Stimulated activated CD4-positive, alpha-beta T cell treated with anti-CD3 and anti-CD28 coated beads, Interleukin-1b, Interleukin-23, amount 100 ng/mL, for 4 hours (primary cell): ENCODE measurements around the gene CENPP.
"Not testable (repeated sequence)": the region's sequence is repeated elsewhere in the genome, so short reads cannot be mapped to it uniquely, and the experiment has no call there.

Source experiments
- DNase-seq, 2 donors: peaks; one replicate each; pipeline ENCODE4 v3.0.0-alpha.2; 2020; ENCODE audit warnings: low read depth in 2 of 2

Gene CENPP

DNA sequence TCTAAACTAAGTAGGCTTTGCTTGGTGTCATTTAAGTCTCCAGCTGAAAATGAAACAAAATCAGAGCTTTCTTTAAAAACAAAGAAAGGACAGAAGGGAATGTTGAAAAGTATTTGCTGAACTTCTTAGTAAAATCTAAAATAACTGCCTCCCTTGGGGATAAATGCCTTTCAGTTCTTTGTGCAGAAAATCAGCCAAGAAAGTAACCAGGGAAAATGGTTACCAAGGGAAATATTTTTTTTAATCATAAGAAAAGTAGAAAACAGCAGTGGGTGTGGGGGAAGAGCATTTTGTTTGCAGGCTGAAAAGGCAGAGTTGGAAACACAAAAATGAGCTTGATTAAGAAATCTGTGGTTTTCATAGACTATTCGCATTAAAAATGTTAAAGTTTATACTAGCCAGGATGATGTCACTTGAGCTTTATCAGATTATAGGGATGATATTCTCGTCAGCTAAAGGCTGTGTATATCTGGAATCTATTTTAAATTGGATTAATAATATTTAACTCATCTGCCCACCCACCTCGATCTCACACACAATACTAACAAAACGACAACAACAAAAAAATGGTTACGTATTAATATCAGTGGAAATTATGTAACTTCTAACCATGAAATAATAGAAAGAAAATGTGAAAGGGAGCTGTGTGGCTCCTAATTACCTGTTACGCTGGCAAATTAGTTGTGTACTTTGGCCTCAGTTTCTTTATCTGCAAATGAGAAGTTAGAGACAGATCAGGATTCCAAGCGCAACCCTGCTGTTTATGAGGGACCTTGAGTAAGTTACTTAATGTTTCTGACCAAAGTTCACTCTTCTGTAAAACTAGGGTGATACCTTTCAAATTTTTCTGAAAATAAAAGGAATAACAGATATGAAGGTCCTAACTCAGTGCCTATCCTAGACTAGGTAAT, 210.4 kb downstream of the CENPP start, which contains the start of gene ECM2:
ECM2 (minus strand) TSS at position 51 of the 911 bp plus-strand sequence. CDS start 13,124 bp downstream, outside the sequence.
- DNase-seq, result no peak

- no peak for DNase-seq
Measured at GRCh38 chr9:92538541-92538940, 212.8 kb downstream of the CENPP start.

DNA sequence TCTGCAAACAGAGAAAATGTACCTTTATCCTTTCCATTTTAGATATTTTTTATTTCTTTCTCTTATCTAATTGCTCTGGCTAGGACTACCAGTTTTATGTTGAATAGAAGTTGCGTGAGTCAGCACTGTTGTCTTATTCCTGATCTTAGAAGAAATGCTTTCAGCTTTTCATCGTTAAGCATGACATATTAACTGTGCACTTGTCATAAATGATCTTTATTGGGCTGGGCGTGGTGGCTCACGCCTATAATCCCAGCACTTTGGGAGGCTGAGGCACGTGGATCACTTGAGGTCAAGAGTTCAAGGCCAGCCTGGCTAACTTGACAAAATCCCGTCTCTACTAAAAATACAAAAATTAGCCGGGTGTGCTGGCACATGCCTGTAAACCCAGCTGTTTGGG, 218.2 kb downstream of the CENPP start:
- DNase-seq, result no peak

DNA sequence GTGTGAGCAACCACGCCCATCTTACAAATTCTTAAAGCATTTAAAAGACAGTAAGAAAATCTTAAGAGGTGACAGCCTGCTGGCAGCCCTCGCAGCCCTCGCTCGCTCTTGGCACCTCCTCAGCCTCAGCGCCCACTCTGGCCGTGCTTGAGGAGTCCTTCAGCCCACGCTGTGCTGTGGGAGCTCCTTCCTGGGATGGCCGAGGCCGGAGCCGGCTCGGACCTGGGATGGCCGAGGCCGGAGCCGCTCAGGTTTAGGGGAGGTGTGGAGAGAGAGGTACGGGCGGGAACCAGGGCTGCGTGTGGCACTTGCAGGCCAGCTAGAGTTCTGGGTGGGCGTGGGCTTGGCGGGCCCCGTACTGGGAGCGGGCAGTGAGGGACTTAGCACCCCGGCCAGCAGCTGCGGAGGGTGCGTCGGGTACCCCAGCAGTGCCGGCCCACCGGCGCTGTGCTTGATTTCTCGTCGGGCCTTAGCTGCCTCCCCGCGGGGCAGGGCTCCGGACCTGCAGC, 219.3 kb downstream of the CENPP start:
- no peak for DNase-seq

GRCh38 chr9:92547356-92547755, 221.6 kb downstream of the CENPP start:
- no peak for DNase-seq

- no peak for DNase-seq
Measured at GRCh38 chr9:92550765-92551164, 225.0 kb downstream of the CENPP start.

- DNase-seq, result no peak
Measured at GRCh38 chr9:92558612-92559374, 233.0 kb downstream of the CENPP start.

- DNase-seq, result no peak
Measured at GRCh38 chr9:92561374-92562330, 235.9 kb downstream of the CENPP start.

DNA sequence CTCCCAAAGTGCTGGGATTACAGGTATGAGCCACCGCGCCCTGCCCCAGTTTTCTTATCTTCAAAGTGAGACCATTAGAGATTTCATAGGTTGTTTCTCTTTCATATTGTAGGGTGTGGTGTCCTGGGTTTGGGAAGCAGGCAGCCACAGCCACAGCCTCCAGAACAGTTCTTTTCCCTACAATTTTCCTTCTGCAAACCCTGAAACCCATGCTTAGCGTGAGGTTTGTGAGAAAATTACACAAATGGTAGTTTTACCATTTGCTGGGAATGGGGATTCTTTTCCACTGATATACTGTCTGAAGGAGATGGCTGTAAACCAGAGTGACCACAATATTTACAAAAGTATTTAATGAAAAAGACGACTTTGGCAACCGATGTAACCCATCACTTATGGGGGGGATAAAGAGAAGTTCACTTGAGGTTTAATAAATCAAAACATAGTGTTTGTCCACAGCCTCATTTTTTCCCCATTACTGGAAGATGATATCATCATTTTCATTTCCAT, 236.8 kb downstream of the CENPP start:
- DNase-seq, result no peak

- no peak for DNase-seq
Measured at GRCh38 chr9:92563116-92564100, 237.7 kb downstream of the CENPP start.

DNA sequence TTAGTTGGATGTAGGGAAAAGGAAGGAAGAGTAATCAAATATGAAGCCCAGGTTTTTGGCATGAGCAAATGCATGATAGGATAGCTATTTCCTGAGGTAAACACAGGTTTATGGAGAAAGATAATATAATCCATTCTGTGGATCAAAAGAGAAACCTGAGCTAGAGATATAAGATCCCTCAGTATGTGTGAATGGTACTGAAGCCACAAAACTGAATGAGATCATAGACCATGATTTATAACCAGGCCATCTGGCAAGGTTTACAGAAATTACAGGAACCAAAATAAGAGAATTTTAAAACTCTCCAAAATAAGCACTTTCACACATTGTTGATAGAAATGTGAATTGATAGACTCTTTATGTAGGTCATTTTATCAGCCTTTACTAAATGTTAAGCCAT, 238.8 kb downstream of the CENPP start:
- DNase-seq, result no peak

- no peak for DNase-seq
Measured at GRCh38 chr9:92564982-92565381, 239.2 kb downstream of the CENPP start.

DNA sequence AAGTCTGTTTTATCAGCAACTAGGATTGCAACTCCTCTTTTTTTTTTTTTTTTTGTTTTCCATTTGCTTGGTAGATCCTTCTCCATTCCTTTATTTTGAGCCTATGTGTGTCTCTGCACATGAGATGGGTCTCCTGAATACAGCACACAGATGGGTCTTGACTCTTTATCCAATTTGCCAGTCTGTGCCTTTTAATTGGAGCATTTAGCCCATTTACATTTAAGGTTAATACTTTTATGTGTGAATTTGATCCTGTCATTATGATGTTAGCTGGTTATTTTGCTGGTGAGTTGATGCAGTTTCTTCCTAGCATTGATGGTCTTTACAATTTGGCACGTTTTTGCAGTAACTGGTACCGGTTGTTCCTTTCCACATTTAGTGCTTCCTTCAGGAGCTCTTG, 246.1 kb downstream of the CENPP start:
- not testable (repeated sequence) for DNase-seq

- DNase-seq, result not testable (repeated sequence)
Measured at GRCh38 chr9:92573612-92574011, 247.9 kb downstream of the CENPP start.

DNA sequence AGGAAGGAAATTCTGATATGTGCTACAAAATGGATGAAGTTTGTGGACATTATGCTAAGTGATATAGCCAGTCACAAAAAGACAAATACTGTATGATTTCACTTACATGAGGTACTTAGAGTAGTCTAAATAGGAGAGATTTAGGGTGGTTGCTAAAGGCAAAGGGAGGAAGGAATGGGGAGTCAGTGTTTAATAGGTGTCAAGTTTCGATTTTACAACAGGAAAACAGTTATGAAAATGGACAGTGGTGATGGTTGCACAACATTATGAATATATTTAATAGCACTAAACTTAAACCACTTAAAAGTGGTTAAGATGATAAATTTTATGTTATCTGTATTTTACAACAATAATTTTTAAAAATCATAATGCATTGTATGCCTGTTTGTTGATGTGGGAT, 250.4 kb downstream of the CENPP start:
- no peak for DNase-seq

- DNase-seq, result no peak
Measured at GRCh38 chr9:92589923-92590322, 264.2 kb downstream of the CENPP start.

DNA sequence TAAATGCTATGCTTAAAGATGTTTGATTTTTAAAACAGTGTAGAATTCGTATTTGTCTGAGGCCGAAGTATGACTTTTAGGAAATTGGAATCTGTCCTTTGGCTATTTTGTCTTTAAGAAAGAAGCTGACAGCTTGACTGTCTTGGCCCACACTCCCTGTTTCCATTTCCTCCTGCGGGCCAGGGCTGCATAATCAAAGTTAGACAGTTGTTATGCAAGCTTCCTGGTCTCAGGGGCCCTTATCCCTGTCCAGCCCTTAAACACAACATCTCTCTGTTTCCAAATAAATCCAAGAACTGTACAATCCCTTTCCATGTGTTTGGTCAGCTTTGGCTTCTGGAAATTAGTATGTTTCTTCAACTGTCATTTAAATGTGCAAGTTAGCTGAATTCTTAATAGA, 264.6 kb downstream of the CENPP start:
- DNase-seq, result no peak

DNA sequence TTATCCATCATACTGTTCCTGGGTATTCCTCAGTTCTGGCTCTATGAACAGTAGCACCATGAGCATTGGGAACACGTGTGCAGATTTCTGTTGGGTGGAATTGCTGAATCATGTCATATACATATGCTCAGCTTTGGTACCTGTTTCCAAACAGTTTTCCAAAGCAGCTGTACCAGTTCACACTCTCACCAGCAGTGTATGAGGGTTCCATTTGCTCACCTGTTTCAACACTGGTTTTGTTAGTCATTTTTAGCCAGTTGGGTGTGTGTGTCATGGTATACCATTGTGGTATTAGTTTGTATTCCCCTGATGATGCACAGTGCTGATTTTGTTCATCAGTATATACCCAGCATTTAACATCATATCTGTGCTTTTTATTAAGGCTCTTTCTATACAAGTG, 266.8 kb downstream of the CENPP start:
- no peak for DNase-seq

DNA sequence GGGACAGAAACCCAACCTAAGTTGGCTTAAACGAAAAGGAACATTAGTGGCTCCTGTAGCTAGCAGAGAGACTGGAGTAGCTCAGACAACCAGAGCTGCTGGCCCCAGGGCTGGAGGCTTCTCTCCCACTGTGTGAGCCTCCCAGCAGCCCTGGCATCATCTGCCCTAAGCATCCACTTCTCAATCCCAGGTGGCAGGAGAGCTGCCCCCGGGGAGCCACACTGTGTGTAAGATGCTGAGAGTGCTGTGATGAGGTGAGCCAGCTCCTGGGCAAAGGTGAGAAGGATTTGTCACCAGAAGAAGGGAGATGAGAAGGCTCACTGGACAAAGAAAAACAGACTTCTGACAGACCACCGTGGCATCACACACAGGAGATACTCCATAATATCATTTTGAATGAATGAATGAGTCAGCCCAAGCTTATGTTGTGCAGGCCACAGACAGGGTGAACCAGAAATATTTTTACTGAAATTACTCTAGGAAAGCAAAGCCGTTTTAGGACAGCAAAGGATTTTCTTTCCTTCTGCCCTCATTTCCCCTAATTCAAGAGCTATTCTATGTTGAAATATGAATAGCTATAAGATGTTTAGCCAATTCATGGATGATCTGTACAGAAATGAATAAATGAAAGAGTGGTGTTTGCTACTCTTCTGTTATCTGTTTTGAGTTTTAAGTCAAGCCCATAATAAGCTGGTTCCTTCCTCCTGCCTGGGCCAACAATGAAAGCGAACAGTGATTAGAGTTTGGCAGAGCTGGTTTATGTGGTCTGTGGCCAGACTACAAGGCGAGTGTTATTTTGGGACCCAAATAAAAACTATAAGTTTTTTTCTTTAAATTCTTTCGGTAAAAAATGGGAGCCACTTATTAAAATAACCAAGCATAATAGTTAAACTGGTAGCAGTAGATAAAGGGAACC, 267.5 kb downstream of the CENPP start:
- no peak for DNase-seq
